HCT116 (cell line): ENCODE data around the gene FAM53B. TPM values are rescaled to one million over a fixed set of nuclear protein-coding genes. Genes with fewer than 3 reads are reported as not detected.

Experiments used
- ATAC-seq: fragments of 200-7000 bp; cut with Tn5 transposase; 2 replicates; pipeline ENCODE4 v1.9.1; 2020; ENCODE audit warnings: mild to moderate bottlenecking, moderate library complexity
- BruUV-seq: library from RNA; stranded (reverse); fragments of 400-500 nt; replicated peaks from 2 replicates; lab custom pipeline; 2021; lab: Mats Ljungman, UMichigan
- CTCF ChIA-PET: fragments of 300-600 bp; sonication (Branson Sonifier 250); formaldehyde crosslinking; loops from one replicate; lab custom pipeline; 2021; ENCODE audit warnings: antibody characterized with exemption; lab: Charles Lee
- POLR2A ChIA-PET: fragments of 300-600, 350-600 bp; sonication (Branson Sonifier 250); formaldehyde crosslinking; loops from one replicate; lab custom pipeline; 2021; ENCODE audit warnings: antibody characterized with exemption; lab: Charles Lee
- RAD21 ChIA-PET, 2 experiments: fragments of 300-600 bp; sonication (Branson Sonifier 250); formaldehyde crosslinking; loops; one replicate each; lab custom pipeline; 2023; ENCODE audit warnings: low total read pairs in 2 of 2; ENCODE audit not compliant: uncharacterized antibody in 2 of 2, unreplicated experiment in 2 of 2, low non-redundant PET in 1 of 2; lab: Charles Lee
- DNase-seq: peaks from one replicate; pipeline ENCODE4 v3.0.0-alpha.2; 2010; ENCODE audit warnings: low read depth, low spot score
- H2AFZ ChIP-seq: fragments of 200-600 bp; shearing (Covaris generic), sonication (generic); 2 replicates; pipeline ENCODE4 v1.6.1; 2017; ENCODE audit warnings: low read depth, mixed run types, mixed read lengths, antibody characterized with exemption, low read length; ENCODE audit not compliant: poor library complexity, severe bottlenecking
- H3K27ac ChIP-seq: 2 replicates; pipeline ENCODE4 v1.5.1; 2012; ENCODE audit warnings: low read depth, low read length
- H3K27me3 ChIP-seq: fragments of 200-600 bp; sonication (generic); 2 replicates; pipeline ENCODE4 v1.6.1; 2016; ENCODE audit warnings: mixed run types, low read length, mixed read lengths; ENCODE audit not compliant: insufficient read depth
- H3K36me3 ChIP-seq, 2 experiments: fragments of 200-500 bp in 1 of 2; fragments of 200-600 bp in 1 of 2; sonication (Bioruptor generic) in 1 of 2; sonication (generic) in 1 of 2; 2 replicates each; pipeline versions ENCODE4 v1.5.1 to v1.6.1; 2014 to 2016; ENCODE audit warnings: low read length in 2 of 2, inconsistent platforms in 1 of 2, mixed read lengths in 1 of 2, mixed run types in 1 of 2; ENCODE audit not compliant: insufficient read depth in 2 of 2, control insufficient read depth in 1 of 2
- H3K4me1 ChIP-seq, 2 experiments: fragments of 200-600 bp in 1 of 2; sonication (generic) in 1 of 2; 2 replicates each; pipeline versions ENCODE4 v1.5.1 to v1.6.1; 2012 to 2017; ENCODE audit warnings: low read length in 2 of 2, inconsistent platforms in 1 of 2, mild to moderate bottlenecking in 1 of 2, mixed read lengths in 1 of 2, mixed run types in 1 of 2, moderate library complexity in 1 of 2; ENCODE audit not compliant: insufficient read depth in 2 of 2, control insufficient read depth in 1 of 2
- H3K4me2 ChIP-seq: fragments of 200-600 bp; sonication (generic); 2 replicates; pipeline ENCODE4 v1.6.1; 2017; ENCODE audit warnings: mixed run types, low read length, mixed read lengths
- H3K4me3 ChIP-seq, 2 experiments: fragments of 200-600 bp in 1 of 2; sonication (generic) in 1 of 2; replicated peaks in 1 of 2; 2 replicates each; pipeline ENCODE4 v1.5.1; 2011 to 2016; ENCODE audit warnings: low read length in 2 of 2, control low read depth in 1 of 2, low read depth in 1 of 2, mild to moderate bottlenecking in 1 of 2, mixed read lengths in 1 of 2, mixed run types in 1 of 2
- H3K79me2 ChIP-seq: fragments of 200-600 bp; sonication (generic); 2 replicates; pipeline ENCODE4 v1.6.1; 2017; ENCODE audit warnings: mild to moderate bottlenecking, mixed run types, low read length, moderate library complexity, mixed read lengths; ENCODE audit not compliant: insufficient read depth
- H3K9ac ChIP-seq: fragments of 200-600 bp; sonication (generic); 2 replicates; pipeline ENCODE4 v1.6.1; 2016; ENCODE audit warnings: low read length, mixed read lengths
- H3K9me2 ChIP-seq: fragments of 200-600 bp; sonication (generic), shearing (Covaris generic); 2 replicates; pipeline ENCODE4 v1.6.1; 2017; ENCODE audit warnings: mixed run types, mild to moderate bottlenecking, moderate library complexity; ENCODE audit not compliant: insufficient read depth
- H3K9me3 ChIP-seq, 2 experiments: fragments of 200-500 bp in 1 of 2; fragments of 200-600 bp in 1 of 2; sonication (Bioruptor generic) in 1 of 2; sonication (generic) in 1 of 2; 2 replicates each; pipeline ENCODE4 v1.6.1; 2014 to 2017; ENCODE audit warnings: low read length in 2 of 2, mixed read lengths in 2 of 2, inconsistent platforms in 1 of 2, low read depth in 1 of 2, mild to moderate bottlenecking in 1 of 2, mixed run types in 1 of 2, moderate library complexity in 1 of 2; ENCODE audit not compliant: control insufficient read depth in 1 of 2, insufficient read depth in 1 of 2
- H4K20me1 ChIP-seq: fragments of 200-600 bp; sonication (generic), shearing (Covaris generic); 2 replicates; pipeline ENCODE4 v1.6.1; 2017; ENCODE audit warnings: mixed run types, mild to moderate bottlenecking, moderate library complexity; ENCODE audit not compliant: insufficient read depth
- CBX3 ChIP-seq: IDR thresholded peaks from 2 replicates; pipeline ENCODE4 v1.6.1; 2012; ENCODE audit warnings: low read depth
- CEBPB ChIP-seq: IDR thresholded peaks from 2 replicates; pipeline ENCODE4 v1.6.1; 2012; ENCODE audit warnings: low read depth
- ELF1 ChIP-seq: IDR thresholded peaks from 2 replicates; pipeline ENCODE4 v1.6.1; 2012; ENCODE audit warnings: low read depth, borderline replicate concordance
- JUND ChIP-seq: IDR thresholded peaks from 2 replicates; pipeline ENCODE4 v1.6.1; 2012
- POLR2A ChIP-seq: IDR thresholded peaks from 2 replicates; pipeline ENCODE4 v1.7.0; 2011; ENCODE audit warnings: borderline replicate concordance; ENCODE audit not compliant: insufficient read depth, insufficient read length; ENCODE audit errors: extremely low read depth
- POLR2AphosphoS5 ChIP-seq: IDR thresholded peaks from 2 replicates; pipeline ENCODE4 v1.6.1; 2011; ENCODE audit warnings: mild to moderate bottlenecking, low read depth, low read length, moderate library complexity
- RAD21 ChIP-seq: IDR thresholded peaks from 2 replicates; pipeline ENCODE4 v1.6.1; 2012; ENCODE audit warnings: low read depth, mild to moderate bottlenecking
- SIN3A ChIP-seq: IDR thresholded peaks from 2 replicates; pipeline ENCODE4 v1.6.1; 2012; ENCODE audit warnings: low read depth
- YY1 ChIP-seq: IDR thresholded peaks from 2 replicates; pipeline ENCODE4 v1.6.1; 2011; ENCODE audit warnings: low read length, low read depth, moderate library complexity, mild to moderate bottlenecking; ENCODE audit not compliant: insufficient replicate concordance; ENCODE audit errors: extremely low read depth
- ZFX ChIP-seq: fragments of 450-650 bp; IDR thresholded peaks from 2 replicates; pipeline ENCODE4 v1.6.1; 2017
- intact Hi-C: fragments of 100-400 bp; cut with micrococcal nuclease; formaldehyde crosslinking; loops from 2 replicates; pipeline ENCODE4 v1.10.0; 2022
- total RNA-seq: library from RNA; stranded (reverse); gene quantifications from one replicate; pipeline ENCODE4 v1.2.1, GENCODE V29; 2021; ENCODE audit not compliant: unreplicated experiment
- TF ChIP-seq, protein P1 (sequence below): IDR thresholded peaks from 2 replicates; pipeline ENCODE4 v1.6.1; 2012; ENCODE audit warnings: low read depth
- TF ChIP-seq, protein P2 (sequence below): IDR thresholded peaks from 2 replicates; pipeline ENCODE4 v1.6.1; 2011; ENCODE audit warnings: mild to moderate bottlenecking, low read length, moderate library complexity; ENCODE audit not compliant: insufficient replicate concordance; ENCODE audit errors: extremely low read depth

FAM53B gene
- total RNA-seq, 1 experiment from 2014 or later = 19.6 TPM

DNA sequence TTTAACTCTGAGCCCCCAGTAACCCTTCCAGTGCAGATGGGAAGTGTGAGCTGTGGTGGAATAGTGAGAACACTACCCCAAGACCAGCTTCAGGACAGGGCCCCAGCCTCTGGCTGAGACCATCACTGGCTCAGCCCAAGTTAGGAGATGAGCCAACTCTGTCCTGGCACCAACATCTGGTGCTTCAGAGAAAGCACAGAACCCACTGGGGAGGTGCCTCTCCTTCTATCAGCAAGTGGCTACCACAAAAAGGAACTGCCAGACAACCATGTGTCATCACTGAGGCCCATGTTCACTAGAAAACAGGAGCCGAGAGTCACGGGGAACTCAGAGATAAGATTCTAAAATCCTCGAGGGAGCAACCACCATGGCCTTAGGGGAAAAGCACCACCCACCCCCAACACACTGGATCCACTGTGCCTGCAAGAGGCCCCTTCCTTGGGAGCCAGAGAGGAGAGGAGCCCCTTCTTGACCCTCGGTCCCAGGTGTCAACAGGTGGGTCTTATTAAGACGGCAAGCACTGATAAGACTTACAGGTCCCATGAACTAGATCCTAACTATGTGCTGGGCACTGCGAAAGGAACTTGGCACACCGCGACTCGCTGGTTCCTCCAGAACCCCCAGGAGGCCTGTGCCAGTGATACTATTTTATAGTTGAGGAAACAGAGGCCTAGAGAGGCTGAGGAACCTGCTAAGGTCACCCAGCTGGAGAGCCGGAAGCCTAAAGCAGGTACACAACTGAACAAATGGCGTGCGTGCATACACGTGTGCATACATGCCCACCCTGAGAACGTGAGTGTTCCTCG, 102.7 kb downstream of the FAM53B start:
- RAD21 ChIA-PET = no interaction called here
- no peak for ATAC-seq
- H3K27ac ChIP-seq = no peak overlapping the region
- no peak overlapping the region for H3K4me2 ChIP-seq
- no peaks in the 10 kb centered on the region for H3K27me3 ChIP-seq
- no peaks in the 10 kb centered on the region for H3K36me3 ChIP-seq
- peaks cover 0 to 1% of the 10 kb centered on the region in 2 experiments; a peak in 1 of 4 replicates for H3K4me1 ChIP-seq
- DNase-seq = no peak
- POLR2A ChIA-PET = no interaction called here
- no peaks in the 10 kb centered on the region for H3K9me2 ChIP-seq
- no peak overlapping the region for H3K4me3 ChIP-seq
- no peaks in the 10 kb centered on the region for H3K9me3 ChIP-seq
- intact Hi-C loops = no loop called here
- H3K79me2 ChIP-seq = no peaks in the 10 kb centered on the region
- BruUV-seq = no TSS peak
- TF ChIP-seq YY1 (no peak), POLR2AphosphoS5 (no peak), ZFX (no peak), CBX3 (no peak), POLR2A (no peak), RAD21 (no peak), JUND (no peak), ELF1 (no peak), CEBPB (no peak), SIN3A (no peak)
- TF ChIP-seq, protein P1, sequence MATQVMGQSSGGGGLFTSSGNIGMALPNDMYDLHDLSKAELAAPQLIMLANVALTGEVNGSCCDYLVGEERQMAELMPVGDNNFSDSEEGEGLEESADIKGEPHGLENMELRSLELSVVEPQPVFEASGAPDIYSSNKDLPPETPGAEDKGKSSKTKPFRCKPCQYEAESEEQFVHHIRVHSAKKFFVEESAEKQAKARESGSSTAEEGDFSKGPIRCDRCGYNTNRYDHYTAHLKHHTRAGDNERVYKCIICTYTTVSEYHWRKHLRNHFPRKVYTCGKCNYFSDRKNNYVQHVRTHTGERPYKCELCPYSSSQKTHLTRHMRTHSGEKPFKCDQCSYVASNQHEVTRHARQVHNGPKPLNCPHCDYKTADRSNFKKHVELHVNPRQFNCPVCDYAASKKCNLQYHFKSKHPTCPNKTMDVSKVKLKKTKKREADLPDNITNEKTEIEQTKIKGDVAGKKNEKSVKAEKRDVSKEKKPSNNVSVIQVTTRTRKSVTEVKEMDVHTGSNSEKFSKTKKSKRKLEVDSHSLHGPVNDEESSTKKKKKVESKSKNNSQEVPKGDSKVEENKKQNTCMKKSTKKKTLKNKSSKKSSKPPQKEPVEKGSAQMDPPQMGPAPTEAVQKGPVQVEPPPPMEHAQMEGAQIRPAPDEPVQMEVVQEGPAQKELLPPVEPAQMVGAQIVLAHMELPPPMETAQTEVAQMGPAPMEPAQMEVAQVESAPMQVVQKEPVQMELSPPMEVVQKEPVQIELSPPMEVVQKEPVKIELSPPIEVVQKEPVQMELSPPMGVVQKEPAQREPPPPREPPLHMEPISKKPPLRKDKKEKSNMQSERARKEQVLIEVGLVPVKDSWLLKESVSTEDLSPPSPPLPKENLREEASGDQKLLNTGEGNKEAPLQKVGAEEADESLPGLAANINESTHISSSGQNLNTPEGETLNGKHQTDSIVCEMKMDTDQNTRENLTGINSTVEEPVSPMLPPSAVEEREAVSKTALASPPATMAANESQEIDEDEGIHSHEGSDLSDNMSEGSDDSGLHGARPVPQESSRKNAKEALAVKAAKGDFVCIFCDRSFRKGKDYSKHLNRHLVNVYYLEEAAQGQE = no peak
- TF ChIP-seq, protein P2, sequence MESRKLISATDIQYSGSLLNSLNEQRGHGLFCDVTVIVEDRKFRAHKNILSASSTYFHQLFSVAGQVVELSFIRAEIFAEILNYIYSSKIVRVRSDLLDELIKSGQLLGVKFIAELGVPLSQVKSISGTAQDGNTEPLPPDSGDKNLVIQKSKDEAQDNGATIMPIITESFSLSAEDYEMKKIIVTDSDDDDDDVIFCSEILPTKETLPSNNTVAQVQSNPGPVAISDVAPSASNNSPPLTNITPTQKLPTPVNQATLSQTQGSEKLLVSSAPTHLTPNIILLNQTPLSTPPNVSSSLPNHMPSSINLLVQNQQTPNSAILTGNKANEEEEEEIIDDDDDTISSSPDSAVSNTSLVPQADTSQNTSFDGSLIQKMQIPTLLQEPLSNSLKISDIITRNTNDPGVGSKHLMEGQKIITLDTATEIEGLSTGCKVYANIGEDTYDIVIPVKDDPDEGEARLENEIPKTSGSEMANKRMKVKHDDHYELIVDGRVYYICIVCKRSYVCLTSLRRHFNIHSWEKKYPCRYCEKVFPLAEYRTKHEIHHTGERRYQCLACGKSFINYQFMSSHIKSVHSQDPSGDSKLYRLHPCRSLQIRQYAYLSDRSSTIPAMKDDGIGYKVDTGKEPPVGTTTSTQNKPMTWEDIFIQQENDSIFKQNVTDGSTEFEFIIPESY = no peak
- TF ChIP-seq, all 23 proteins: peak for 0
- H2AFZ ChIP-seq = no peak overlapping the region
- H3K9ac ChIP-seq = no peak overlapping the region
- CTCF ChIA-PET = no interaction called here
- no peaks in the 10 kb centered on the region for H4K20me1 ChIP-seq
